HL-60 (cell line): Measurements from ENCODE around the gene ATP6V1G1.

ENCODE experiments used
- CTCF ChIP-seq: IDR thresholded peaks from one replicate; pipeline ENCODE4 v1.5.1; 2011; ENCODE audit warnings: low read length, control low read depth, inconsistent platforms; ENCODE audit not compliant: insufficient read depth
- POLR2AphosphoS5 ChIP-seq: IDR thresholded peaks from 2 replicates; pipeline ENCODE4 v1.6.1; 2012; ENCODE audit warnings: low read depth
- REST ChIP-seq: IDR thresholded peaks from 2 replicates; pipeline ENCODE4 v1.6.1; 2012; ENCODE audit warnings: low read depth; ENCODE audit not compliant: insufficient replicate concordance

GRCh38 chr9:114580609-114581193 lies 6.9 kb upstream of the ATP6V1G1 start:
- TF ChIP-seq CTCF: no peak
- no peak for TF ChIP-seq POLR2AphosphoS5
- TF ChIP-seq REST: no peak
